Stimulated activated CD4-positive, alpha-beta T cell treated with anti-CD3 and anti-CD28 coated beads, Interleukin-1b, Interleukin-23, amount 100 ng/mL, for 48 hours (primary cell): Measurements from ENCODE around the gene ADAMTS2.

ENCODE experiments used
- DNase-seq: peaks from one replicate; pipeline ENCODE4 v3.0.0-alpha.2; 2020

ADAMTS2 gene

DNA sequence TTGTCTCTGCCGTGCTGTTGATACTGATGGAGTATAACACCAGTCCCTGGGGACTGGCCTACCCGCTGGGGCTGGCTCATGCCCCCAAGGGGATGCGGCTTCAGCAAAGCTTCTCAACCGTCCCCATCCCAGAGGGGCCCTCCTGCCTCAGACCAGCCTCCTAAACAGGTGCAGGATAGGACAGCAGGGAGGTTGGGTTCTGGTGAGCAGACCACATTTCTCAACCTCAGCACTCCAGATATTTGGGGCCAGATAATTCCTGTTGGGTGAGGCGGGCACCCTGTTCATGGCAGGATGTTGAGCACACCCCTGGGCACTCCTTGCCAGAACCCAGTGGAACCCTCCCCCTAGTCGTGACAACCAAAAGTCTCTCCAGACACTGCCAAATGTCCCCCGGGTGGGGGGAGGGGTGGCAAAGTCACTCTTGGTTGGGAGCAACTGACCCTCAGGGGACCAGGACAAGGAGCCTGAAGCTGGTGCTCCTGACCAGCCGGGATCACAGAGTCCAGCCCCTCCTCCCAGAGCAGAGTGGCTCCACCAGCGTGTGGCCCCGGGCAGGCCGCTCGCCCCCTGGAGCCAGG, 177.3 kb downstream of the ADAMTS2 start:
- DNase-seq: no peak

DNA sequence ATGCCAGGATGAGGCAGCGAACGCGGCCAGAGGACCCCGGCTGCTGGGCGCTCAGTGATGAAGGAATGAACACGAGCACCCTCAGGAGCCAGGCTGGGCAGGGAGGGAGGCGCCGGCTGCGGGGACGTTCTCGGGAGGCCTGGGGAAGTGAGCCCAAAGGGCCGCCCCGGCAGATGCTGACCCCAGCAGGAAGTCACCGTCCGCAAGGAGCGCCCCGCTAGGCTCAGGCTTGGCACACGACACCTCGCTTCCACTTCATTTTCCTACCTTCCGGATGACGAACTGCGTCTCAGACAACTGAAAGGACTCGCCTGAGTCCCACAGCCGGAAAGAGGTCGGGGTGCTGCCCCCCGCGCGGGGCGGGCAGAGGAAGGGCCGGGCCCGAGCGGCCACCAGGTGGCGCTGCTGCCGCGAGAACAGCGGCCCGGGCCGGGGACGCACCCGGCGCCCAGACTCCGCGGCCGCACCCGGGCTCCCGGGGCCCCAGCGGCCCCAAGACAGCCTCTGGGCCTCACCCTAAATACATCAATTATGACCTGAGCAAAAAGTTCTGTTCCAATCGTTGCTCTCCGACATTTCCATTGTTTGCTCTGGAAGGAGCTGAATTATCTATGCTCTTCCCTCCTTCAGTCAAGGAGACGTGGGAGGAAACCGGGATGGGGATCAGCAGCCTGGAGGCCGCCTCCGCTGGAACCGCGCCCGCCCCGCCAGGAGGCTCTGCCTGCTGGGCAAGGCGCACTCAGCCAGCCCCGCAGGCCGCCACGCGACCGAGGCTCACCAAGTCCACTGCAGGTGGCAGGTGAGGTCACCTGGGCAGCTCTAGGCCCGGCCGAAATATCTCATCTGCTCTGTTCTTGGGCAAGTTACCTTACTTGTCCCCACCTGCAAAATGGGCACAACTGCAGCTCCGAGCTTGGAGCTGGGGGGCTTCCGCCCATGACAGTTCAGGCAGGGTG, 178.1 kb downstream of the ADAMTS2 start:
- peak; percentile 54 for DNase-seq

GRCh38 chr5:179166171-179166885, 178.9 kb downstream of the ADAMTS2 start:
- DNase-seq: no peak

DNA sequence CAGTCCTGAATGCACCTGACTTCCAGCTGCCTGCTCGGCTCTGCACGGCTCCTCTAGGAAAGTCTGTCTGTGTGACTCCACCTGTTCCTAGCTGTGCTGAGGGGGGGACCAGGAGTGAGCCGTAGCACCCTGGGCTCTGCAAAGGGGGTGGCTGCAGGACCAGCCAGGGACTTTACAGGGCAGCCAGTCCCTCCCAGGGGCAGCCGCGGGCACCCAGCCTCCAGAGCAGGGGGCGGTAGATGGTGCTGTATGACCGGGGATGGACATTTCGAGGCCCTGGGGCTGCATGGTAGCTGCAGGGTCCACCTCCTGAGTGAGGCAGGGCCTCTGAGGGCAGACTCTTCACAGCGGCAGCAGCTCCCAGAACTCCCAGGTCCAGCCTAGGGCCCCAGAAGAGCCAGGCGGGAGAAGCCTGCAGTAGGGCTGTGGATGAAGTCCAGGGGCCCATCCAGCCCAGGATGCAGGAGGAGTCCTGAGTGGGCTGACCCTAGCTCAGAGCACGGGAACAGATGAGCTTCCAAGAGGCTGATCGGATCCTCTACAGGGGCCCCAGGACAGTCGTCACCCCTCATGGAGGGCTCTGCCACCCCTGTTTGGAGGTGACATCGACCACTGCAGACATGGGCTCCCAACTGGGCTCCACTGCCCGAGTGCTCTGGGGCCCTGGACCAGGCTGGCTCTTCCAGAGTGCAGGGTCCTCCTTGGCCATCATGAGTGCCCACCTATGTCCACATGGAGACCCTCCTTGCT, 179.7 kb downstream of the ADAMTS2 start:
- DNase-seq: no peak

GRCh38 chr5:179164331-179165311, 180.6 kb downstream of the ADAMTS2 start:
- no peak for DNase-seq

DNA sequence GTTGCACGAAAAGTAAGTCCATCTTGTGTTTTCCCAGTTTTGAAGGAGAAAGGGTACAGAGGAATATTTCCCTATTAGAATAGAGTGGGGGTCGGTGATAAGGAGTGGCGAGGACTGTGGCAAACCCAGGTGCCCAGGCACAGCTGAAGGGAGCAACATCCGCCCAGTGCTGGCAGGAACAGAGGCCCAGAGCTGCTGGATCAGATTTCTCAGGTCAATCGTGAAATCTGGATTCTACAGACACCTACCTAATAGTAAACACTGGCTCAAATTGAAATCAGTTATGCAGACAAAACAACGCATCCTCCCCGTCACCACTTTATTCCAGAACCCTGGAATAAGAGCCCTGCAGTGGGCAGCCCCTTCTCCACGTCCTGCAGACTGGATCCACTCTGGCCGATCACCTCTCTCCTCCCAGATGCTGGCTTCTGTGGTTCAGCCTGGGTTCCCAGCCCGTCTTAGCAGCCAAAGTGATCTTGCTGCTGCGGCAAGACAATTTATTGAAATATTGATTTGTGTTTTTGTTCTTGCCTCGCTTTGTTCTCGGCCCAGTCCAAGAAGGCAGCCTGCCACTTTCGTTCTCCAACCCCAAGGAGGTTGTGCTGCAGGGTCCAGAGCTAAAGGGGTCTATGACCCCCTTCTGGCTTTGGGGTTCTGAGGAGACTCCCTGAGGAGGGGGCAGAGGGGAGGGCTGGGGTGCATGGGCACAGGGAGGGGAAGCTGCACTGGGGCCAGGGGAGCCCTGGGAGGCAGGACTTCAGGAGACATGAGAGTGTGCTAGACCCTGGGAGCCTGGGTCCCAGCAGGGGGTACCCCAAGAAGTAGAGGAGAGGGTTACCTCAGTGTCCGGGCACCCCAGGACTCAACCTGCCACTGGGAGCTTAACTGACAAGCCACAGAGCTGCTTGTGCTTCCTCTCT, 181.8 kb downstream of the ADAMTS2 start:
- DNase-seq: no peak

DNA sequence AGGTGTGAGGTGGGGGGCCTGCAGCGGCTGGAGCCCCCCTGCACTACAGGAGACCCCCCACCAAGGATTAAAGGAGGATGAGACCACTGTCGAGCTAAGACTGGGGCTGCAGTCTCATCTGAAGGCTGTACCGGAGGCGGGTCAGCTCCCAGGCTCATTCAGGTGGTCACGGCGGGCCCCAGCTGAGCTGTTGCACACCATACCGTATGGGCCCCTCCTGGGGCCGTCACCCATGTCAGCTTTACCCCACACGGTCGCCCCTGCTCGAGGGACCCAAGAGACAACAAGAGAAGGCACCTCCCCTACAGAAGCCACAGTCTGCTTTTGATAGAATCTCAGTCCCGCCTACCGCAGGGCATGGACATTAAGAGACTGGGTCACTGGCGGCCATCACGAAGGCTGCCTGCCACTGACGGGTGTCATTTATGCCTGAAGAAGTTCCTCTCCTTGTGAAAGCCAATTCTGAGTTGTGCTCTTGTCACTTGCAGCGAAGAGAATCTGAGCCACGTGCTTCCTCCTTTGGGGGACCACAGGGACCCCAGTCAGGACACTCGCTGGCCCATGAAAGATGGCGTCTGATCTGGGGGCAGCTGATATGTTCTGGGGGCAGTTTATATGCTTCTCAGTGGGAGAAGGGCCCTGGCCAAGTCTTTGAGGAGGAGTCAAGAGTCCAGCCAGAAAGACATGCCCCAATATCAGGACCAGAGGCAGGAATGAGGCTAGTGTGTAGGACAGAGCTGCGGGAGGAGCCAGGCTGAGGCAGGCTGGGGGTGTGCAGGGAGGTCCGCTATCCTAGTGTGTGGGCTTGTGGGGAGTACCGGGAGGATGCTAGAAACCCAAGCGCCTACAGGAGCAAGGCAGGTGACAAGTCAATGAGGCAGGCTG, 182.7 kb downstream of the ADAMTS2 start:
- no peak for DNase-seq

- no peak for DNase-seq
Measured at GRCh38 chr5:179161901-179162300, 183.4 kb downstream of the ADAMTS2 start.

- no peak for DNase-seq
Measured at GRCh38 chr5:179160584-179160983, 184.7 kb downstream of the ADAMTS2 start.

DNA sequence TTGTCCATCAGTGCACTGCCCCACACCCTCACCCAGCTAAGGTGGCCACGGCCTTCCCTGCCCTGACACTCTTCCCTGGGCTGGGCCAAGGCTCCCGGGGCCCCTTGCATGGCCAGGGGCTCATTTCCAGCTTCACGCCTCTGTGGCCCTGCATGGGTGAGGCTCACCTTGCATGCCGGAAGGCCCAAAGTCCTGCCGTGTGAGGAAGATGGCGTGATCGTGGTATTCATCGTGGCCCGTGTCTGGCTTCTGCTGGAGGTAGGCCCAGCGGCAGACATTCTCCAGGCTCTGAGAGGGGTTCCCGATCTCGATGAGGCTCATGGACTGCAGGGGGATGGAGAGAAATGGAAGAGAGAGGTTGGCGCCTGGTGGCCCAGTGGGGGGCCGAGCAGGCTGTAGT, 186.7 kb downstream of the ADAMTS2 start:
- DNase-seq: no peak

DNA sequence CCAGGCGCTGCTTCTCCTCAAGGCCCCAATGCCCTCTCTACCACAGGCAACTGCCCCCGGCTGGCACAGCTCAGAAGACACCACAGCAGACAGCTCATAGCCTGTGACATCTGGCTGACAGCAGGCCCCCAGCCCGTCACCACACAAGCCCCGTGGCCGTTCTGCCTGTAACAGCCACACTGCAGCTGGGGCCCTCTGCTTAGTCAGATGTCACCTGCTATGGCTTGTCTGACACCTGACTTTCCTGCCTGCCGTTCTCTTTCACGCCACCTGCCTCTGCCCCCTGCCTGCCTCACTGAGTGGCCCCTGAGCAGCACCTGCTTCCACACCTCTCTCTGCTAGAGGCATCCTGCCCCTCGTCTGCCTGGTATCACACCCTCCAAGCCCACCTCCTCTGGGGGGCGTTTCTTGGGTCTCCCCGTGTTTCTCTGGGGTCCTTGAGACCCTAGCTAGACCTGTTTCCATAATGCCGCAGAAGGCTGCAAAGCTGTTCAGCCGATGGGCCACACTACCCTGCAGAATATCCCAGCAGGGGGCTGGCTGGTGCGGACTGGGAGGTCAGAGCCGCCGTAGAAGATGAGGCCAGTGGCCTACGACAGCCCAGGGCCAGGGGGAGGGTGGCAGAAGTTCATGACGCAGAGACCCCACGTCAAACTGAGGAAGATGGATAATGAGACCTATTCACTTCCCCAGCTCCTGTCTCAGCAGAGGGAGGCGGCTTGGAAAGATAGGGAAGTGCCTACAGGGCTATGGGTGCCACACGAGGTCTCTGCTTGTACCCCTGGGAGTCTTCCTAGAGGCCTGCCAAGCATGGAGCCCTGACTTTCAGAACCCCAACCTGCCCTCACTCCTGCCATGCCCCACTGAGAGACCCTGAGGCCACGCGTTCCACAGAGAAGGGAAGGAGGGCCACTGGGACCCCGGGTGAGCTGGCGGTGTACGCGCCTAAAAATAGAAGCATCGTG, 190.0 kb downstream of the ADAMTS2 start:
- peak; percentile 11 for DNase-seq

DNA sequence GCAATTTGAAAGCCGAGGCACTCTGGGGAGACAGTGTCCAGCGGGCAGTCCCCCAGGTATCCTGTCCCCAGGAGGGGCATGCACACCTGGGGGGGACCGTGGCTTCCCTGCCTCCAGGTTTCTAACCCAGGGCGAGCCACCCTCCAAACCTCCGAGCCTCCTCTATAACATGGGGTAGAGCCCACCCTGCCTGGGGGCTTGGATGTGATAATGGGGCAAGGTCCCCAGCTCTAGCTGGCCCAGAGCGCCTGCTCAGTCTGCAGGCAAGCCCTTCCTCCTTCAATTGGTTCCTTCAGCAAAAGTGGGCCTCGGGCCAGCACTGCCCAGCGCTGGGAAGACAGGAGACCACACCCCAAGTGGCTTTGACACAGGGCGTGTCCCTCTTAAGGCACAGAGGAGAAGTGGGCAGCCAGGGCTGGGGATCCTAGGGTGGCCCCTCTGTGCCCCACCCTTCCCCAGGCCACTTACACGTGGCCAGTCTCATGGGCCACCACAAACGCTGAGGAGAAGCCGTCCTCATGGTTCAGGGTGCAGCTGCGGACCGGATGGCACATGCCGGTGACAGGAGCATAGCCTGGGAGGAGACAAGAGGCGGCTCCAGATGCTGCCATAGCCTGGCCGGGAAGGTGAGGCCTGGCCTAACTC, 190.8 kb downstream of the ADAMTS2 start:
- no peak for DNase-seq

GRCh38 chr5:179153921-179154345, 191.3 kb downstream of the ADAMTS2 start:
- no peak for DNase-seq

GRCh38 chr5:179153341-179153901, 191.8 kb downstream of the ADAMTS2 start:
- DNase-seq: no peak

DNA sequence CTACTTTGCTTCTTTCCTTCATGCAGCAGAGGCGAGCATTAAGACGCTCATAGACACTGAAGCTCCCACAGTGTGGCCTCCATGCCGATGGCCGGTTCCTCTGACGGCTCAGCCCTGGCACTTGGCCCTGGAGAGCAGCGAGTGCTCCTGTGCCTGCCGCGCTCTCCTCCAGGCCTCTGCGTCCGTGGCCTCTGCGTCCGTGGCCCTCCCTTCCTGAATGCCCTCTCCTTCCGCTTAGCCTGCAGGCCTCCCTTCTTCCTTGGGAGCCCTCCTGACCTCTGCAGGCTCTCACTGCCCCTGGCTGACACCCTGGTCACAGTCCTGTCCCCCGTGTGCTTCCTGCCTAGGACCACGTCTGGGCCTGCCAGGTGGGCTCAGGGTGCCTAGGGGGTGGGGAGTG, 192.3 kb downstream of the ADAMTS2 start:
- no peak for DNase-seq

DNA sequence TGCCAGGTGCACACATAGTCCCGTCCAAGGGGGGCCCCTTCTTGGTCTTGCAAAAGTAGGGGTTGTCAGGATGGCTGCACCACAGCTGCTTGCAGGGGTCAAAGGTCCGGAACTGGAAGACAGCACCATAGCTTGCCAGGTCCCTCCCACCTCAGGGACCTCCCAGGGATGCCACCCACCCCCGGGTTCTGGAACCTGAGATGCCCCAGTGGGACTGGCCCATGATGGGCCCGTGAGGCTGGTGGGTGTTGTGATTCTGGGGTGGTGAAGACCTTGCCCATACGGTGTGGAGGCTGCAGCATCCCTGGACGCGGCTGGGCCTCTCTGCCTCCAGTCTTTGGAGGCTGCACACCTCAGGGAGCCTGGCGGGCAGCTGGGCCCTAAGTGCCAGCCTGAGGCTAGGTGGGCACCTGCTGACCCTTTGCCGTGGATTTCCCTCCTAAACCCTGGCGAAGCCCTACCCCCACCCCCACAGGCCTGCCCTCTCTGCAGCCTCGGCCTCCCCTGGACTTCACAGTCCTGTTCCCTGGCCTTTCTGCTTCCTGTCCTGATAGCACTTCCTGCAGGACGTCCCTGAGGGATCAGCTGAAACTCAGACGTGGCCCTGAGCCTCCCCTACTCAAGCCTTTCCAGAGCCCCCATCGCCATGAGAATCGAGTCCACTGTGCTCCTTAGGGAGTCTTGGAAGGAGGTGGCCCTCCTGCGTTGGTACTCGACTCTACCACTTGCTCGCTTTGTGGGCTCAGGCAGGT, 192.9 kb downstream of the ADAMTS2 start:
- no peak for DNase-seq
